ENCODE measurements around the gene SPHK2. TPM values are rescaled to one million over a fixed set of nuclear protein-coding genes. Genes with fewer than 3 reads are reported as not detected.

SPHK2 gene
- total and polyA plus RNA-seq, 2 of the 8 experiments (the other 6 are each of a cell fraction or from before 2014, with no cell fraction given): 43.9 to 60.9 TPM

DNA sequence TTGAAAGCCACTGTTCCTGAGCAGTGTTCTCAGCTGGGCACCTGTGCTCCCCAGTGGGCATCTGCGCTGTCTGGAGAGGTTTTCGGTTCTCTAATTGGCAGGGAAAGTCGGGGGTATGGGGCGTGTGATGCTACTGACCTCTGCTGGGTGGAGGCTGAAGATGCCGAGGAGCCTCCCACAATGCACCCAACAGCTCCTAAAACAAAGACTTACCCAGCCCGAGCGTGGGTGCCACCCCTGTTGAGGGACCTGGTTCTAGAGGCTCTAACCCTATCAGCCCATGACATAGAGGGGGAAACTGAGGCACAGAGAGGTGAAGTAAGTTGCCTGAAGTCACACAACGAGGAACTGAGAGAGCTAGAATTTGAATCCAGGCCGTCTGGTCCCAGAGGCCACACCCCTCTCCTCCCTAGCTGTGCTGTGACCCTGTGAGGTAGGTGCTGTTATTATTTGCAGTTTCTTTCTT, 10.5 kb upstream of the SPHK2 start:
- Histone ChIP-seq H2AFZ (ENCODE audit: low read length) (peak overlapping the region; percentile 95; the same call in 1 of the 2 replicates), H2BK15ac (ENCODE audit: low read length) (peak overlapping the region; percentile 90; the same call in 1 of the 2 replicates), H3K56ac (replicated peaks; ENCODE audit: insufficient read length, low read depth, low read length) (no peak overlapping the region), H3K27ac (ENCODE audit: low read depth, low read length) (no peak overlapping the region), H3K4ac (replicated peaks; ENCODE audit: insufficient read length, low read depth, low read length) (no peak overlapping the region), H3K36me3 (ENCODE audit: control insufficient read depth in 2 of 4, insufficient read depth in 4 of 4, low read length in 3 of 4) (no peaks in the 10 kb centered on the region; a peak in 1 of 8 replicates), H3K4me3 (ENCODE audit: extremely low read depth in 1 of 4, insufficient read depth in 2 of 4, low read depth in 3 of 4, low read length in 4 of 4) (no peak overlapping the region), H4K20me1 (replicated peaks in 1 of 2; ENCODE audit: control insufficient read depth in 1 of 2, insufficient read depth in 2 of 2, low read length in 2 of 2) (peaks cover 0 to 7% of the 10 kb centered on the region in 2 experiments), H3K9ac (replicated peaks in 1 of 4; ENCODE audit: extremely low read depth in 1 of 4, low read depth in 3 of 4, low read length in 3 of 4) (no peak overlapping the region), H2AK5ac (ENCODE audit: low read depth, low read length) (no peak overlapping the region), H4K5ac (ENCODE audit: insufficient read length, low read depth, low read length) (no peak overlapping the region), H3K4me1 (replicated peaks in 1 of 4; ENCODE audit: control insufficient read depth in 3 of 4, insufficient read depth in 4 of 4, low read length in 3 of 4) (peaks cover 0 to 6% (median 2%) of the 10 kb centered on the region in 4 experiments; a peak in 4 of 7 replicates), H2BK5ac (ENCODE audit: low read depth, low read length) (no peak overlapping the region), H3K4me2 (ENCODE audit: insufficient read depth in 1 of 2, low read depth in 2 of 2, low read length in 2 of 2) (0 out of 4 replicates have a peak overlapping the region, but pooled peaks of 1 of the 2 experiments have one; percentile 22), H3K79me1 (ENCODE audit: low read depth, low read length) (no peaks in the 10 kb centered on the region), H4K8ac (ENCODE audit: extremely low read depth, insufficient read depth, low read length) (no peak overlapping the region), H2BK120ac (replicated peaks; ENCODE audit: low read depth, low read length) (no peak overlapping the region), H3K23ac (ENCODE audit: insufficient read length) (no peak overlapping the region), H3K79me2 (ENCODE audit: control insufficient read depth in 1 of 2, insufficient read depth in 2 of 2, low read length in 2 of 2) (no peaks in the 10 kb centered on the region), H3K9me3 (ENCODE audit: insufficient read depth in 2 of 2, low read depth in 1 of 2, low read length in 1 of 2) (no peaks in the 10 kb centered on the region), H2BK20ac (ENCODE audit: low read length) (no peak overlapping the region), H3K14ac (ENCODE audit: insufficient read length) (no peak overlapping the region), H2BK12ac (ENCODE audit: low read depth, low read length) (no peak overlapping the region), H3K18ac (ENCODE audit: extremely low read depth, low read length) (no peak overlapping the region; the same call in 1 of the 2 replicates), H4K91ac (replicated peaks; ENCODE audit: insufficient read length, low read length) (no peak overlapping the region), H3K23me2 (ENCODE audit: low read depth, low read length) (no peaks in the 10 kb centered on the region), H3K27me3 (replicated peaks in 1 of 4; ENCODE audit: control insufficient read depth in 3 of 4, extremely low read depth in 1 of 4, insufficient read depth in 3 of 4, low read length in 3 of 4) (no peaks in the 10 kb centered on the region)
- 0 out of 2 replicates have a peak, but pooled peaks have one; percentile 23 for TF ChIP-seq YY1 (IDR thresholded peaks at IDR 0.05; ENCODE audit: low read depth, low read length)
- TF ChIP-seq BCL11A (IDR thresholded peaks at IDR 0.05; ENCODE audit: low read depth in 2 of 2, low read length in 2 of 2): no peak
- peak; percentile 77 to 87 for TF ChIP-seq RAD21 (IDR thresholded peaks at IDR 0.05 in 1 of 2, conservative IDR thresholded peaks at IDR 0.05 in 1 of 2; ENCODE audit: low read depth in 2 of 2, low read length in 2 of 2)
- no peak for TF ChIP-seq CEBPB (IDR thresholded peaks at IDR 0.05; ENCODE audit: low read depth, low read length)
- TF ChIP-seq JUND (IDR thresholded peaks at IDR 0.05; ENCODE audit: low read length): no peak
- no peak for TF ChIP-seq HDAC2 (IDR thresholded peaks at IDR 0.05; ENCODE audit: borderline replicate concordance in 1 of 2, low read depth in 2 of 2, low read length in 2 of 2)
- TF ChIP-seq, protein P1, sequence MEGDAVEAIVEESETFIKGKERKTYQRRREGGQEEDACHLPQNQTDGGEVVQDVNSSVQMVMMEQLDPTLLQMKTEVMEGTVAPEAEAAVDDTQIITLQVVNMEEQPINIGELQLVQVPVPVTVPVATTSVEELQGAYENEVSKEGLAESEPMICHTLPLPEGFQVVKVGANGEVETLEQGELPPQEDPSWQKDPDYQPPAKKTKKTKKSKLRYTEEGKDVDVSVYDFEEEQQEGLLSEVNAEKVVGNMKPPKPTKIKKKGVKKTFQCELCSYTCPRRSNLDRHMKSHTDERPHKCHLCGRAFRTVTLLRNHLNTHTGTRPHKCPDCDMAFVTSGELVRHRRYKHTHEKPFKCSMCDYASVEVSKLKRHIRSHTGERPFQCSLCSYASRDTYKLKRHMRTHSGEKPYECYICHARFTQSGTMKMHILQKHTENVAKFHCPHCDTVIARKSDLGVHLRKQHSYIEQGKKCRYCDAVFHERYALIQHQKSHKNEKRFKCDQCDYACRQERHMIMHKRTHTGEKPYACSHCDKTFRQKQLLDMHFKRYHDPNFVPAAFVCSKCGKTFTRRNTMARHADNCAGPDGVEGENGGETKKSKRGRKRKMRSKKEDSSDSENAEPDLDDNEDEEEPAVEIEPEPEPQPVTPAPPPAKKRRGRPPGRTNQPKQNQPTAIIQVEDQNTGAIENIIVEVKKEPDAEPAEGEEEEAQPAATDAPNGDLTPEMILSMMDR (IDR thresholded peaks at IDR 0.05; ENCODE audit: control extremely low read depth in 1 of 3, insufficient read depth in 1 of 3, low read depth in 1 of 3, low read length in 3 of 3): peak; percentile 78 to 87 (median 81)
- FAIRE-seq (peak; percentile 65), DNase-seq (ENCODE audit: low read depth in 1 of 2, low spot score in 2 of 2) (peak in 1 of 2 experiments; percentile 76)
- WGBS, 2 experiments (ENCODE audit: extremely low coverage in 1 of 2, insufficient coverage in 1 of 2, insufficient read length in 1 of 2, insufficient replicate concordance in 2 of 2, low coverage in 1 of 2, low lambda C conversion rate in 2 of 2, missing lambda C conversion rate in 1 of 2): 35% methylated on average over 8 of the region's 9 CpGs; no CpG with 5 or more reads in 1 of the 2 experiments
- ChIA-PET POLR2A (ENCODE audit: partially characterized antibody) (interaction anchor here (0.6 to 30.9 kb wide), 15 partner anchors 4 to 128 kb away, joined by 3 to 788 read pairs (median 4); partner anchors contain the start of genes DBP, FAM83E, RPL18 and SPACA4), CTCF (ENCODE audit: partially characterized antibody) (interaction anchor here (0.6 to 7.0 kb wide), 19 partner anchors 9 to 294 kb away, joined by 3 to 143 read pairs (median 4); partner anchors contain the start of genes KDELR1, RPL18 and SPHK2)

Measured in H1 (cell line).